Left ventricle myocardium inferior (tissue), 1 donor: Measurements from ENCODE around the gene PEDS1. TPM values are rescaled to one million over a fixed set of nuclear protein-coding genes. Genes with fewer than 3 reads are reported as not detected.

Source experiments
- DNase-seq: peaks from one replicate; pipeline ENCODE4 v3.0.0-alpha.2; 2020
- H3K27ac ChIP-seq: fragments of 200-600 bp; replicated peaks from 2 replicates; pipeline ENCODE4 v1.8.0; 2021
- H3K27me3 ChIP-seq: fragments of 200-600 bp; 2 replicates; pipeline ENCODE4 v1.8.0; 2021; ENCODE audit warnings: low read depth
- H3K36me3 ChIP-seq: fragments of 200-600 bp; 2 replicates; pipeline ENCODE4 v1.8.0; 2021
- H3K4me1 ChIP-seq: fragments of 200-600 bp; 2 replicates; pipeline ENCODE4 v1.8.0; 2021
- H3K4me3 ChIP-seq: fragments of 200-600 bp; 2 replicates; pipeline ENCODE4 v1.8.0; 2021; ENCODE audit warnings: mild to moderate bottlenecking, moderate library complexity
- H3K9me3 ChIP-seq: fragments of 200-600 bp; replicated peaks from 2 replicates; pipeline ENCODE4 v1.8.0; 2021
- CTCF ChIP-seq: fragments of 200-600 bp; IDR thresholded peaks from 2 replicates; pipeline ENCODE4 v1.8.0; 2021; ENCODE audit warnings: antibody characterized with exemption, mild to moderate bottlenecking, borderline replicate concordance
- intact Hi-C: fragments of 100-400 bp; cut with micrococcal nuclease; formaldehyde crosslinking; loops from one replicate; pipeline ENCODE4 v1.11.0; 2022
- total RNA-seq: library from RNA; stranded (reverse); fragmentation: NEBNext Ultra II Directional; extraction: Animal tissue kit (Norgen Biotek cat#: 25700); gene quantifications from one replicate; pipeline ENCODE4 v1.2.1, GENCODE V29; 2021
- donor health status: DM: no; HTN: yes; CAD: no; lungs with severe emphysema.

The PEDS1 gene
- total RNA-seq, 1 donor from 2014 or later: 17.3 TPM

DNA sequence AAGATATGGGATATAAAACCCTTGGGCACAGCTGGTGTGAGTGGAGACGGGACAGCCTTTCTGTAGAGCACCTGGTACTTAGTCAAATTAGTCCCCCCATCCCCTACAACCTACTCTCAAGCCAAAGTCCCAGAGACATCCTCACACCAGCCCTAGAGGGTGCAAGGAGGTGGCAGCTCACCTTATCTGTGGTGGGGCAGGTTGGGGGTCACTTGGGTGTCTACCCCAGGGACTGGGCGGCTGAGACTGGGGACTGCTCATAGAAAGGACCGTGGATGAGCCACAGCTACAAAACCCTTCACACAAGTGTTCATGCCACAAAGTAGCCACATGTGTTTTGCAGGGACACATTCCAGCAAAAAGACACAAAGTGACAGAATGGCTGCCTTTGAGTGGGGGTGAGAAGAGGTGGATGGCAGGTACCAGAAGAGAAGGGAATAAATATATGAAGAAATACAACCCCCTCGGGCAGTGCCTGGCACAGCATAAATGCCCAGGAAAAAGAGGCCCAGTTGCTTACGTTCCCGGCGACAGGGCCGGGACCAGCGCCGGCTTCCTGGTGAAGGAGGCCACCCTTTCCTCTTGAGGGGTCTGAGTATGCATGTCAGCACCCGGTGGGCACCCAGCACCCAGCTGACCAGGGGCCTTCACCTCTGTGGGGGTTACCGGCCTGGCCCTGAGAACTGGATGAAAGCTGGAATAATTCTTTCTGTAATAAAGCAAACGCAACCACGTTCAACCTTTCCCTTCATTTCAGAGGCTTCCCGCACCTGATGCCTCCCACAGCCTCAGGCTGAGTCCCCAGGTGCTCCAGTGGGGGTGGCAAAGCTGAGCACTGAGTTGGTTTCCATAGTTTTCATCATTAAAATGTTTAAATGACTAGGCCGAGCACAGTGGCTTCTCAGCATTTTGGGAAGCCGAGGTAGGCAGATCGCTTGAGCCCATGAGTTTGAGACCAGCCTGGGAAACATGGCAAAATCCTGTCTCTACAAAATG is 22.7 kb upstream of the PEDS1 start:
- no peak for DNase-seq
- no peak overlapping the region for H3K27ac ChIP-seq
- H3K4me3 ChIP-seq: no peak overlapping the region
- H3K4me1 ChIP-seq: peaks cover 27% of the 10 kb centered on the region
- intact Hi-C loops: loop anchor here (10.0 kb wide), 1 partner anchor 191 kb away; the partner anchor contains the start of gene SNAI1
- TF ChIP-seq CTCF: no peak
- H3K27me3 ChIP-seq: no peaks in the 10 kb centered on the region
- no peaks in the 10 kb centered on the region for H3K9me3 ChIP-seq
- H3K36me3 ChIP-seq: peaks cover 5% of the 10 kb centered on the region

DNA sequence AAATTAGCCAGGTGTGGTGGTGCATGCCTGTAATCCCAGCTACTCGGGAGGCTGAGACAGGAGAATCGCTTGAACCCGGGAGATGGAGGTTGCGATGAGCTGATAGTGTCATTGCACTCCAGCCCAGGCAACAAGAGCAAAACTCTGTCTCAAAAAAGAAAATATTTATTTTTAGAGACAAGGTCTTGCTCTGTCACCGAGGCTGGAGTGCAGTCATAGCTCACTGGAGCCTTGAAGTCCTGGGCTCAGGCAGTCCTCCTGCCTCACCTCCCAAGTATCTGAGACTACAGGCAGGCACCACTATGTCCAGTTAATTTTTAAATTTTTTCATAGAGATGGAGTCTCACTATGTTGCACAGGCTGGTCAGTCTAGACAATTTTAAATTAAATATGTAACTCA is 20.9 kb upstream of the PEDS1 start:
- Histone ChIP-seq H3K27me3 (no peaks in the 10 kb centered on the region), H3K36me3 (peaks cover 5% of the 10 kb centered on the region), H3K4me1 (peaks cover 32% of the 10 kb centered on the region), H3K9me3 (no peaks in the 10 kb centered on the region), H3K4me3 (no peak overlapping the region), H3K27ac (no peak overlapping the region)
- no peak for DNase-seq
- intact Hi-C loops: loop anchor here (10.0 kb wide), 1 partner anchor 190 kb away; the partner anchor contains the start of gene SNAI1
- no peak for TF ChIP-seq CTCF

DNA sequence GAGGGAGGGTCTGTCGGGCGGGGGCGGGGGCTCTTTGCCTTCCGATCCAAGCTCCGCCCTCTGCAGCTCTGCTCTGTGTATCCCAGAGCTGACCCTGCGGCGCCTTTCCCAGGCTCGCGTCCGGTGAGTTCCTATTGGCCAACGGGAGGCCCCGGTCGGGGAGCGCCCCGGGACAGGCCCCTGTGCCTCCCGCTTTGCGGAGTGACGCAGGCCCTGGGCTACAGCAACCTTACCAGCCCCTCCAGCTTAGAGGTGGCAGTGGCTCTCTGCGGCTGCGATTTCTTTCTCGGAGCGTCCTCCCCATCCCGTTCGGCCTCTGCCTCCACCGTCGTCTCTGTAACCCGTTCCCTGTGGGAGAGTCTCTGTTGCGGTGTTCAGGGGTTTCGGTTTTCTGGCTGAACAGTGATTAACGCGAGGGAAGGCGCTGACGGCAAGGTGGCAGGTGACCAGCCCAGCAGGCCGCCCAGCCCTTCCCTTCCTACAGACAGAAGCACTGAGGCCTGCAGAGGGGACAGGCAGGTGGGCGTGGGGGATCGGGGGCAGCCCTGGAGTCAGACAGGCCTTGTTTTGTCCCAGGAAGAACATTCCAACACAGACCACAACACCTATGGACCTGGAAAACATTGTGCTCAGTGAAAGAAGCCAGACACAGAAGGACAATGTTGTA is 19.0 kb upstream of the PEDS1 start:
- intact Hi-C loops: loop anchor here (10.0 kb wide), 1 partner anchor 188 kb away; the partner anchor contains the start of gene SNAI1
- TF ChIP-seq CTCF: no peak
- H3K27ac ChIP-seq: peak overlapping the region; percentile 92
- DNase-seq: peak; percentile 92
- H3K4me3 ChIP-seq: peak overlapping the region; percentile 81
- H3K9me3 ChIP-seq: no peaks in the 10 kb centered on the region
- peaks cover 38% of the 10 kb centered on the region for H3K4me1 ChIP-seq
- H3K27me3 ChIP-seq: no peaks in the 10 kb centered on the region
- H3K36me3 ChIP-seq: peaks cover 2% of the 10 kb centered on the region

GRCh38 chr20:50170549-50171220 is 17.2 kb upstream of the PEDS1 start:
- intact Hi-C loops: loop anchor here (10.0 kb wide), 1 partner anchor 186 kb away; the partner anchor contains the start of gene SNAI1
- H3K27me3 ChIP-seq: no peaks in the 10 kb centered on the region

More at GRCh38 chr20:50170549-50171220, 17.2 kb upstream of the PEDS1 start:
- no peak for TF ChIP-seq CTCF
- no peaks in the 10 kb centered on the region for H3K9me3 ChIP-seq
- H3K27ac ChIP-seq: peak overlapping the region; percentile 92
- no peaks in the 10 kb centered on the region for H3K36me3 ChIP-seq
- DNase-seq: no peak
- H3K4me1 ChIP-seq: peaks cover 51% of the 10 kb centered on the region
- H3K4me3 ChIP-seq: no peak overlapping the region
